Eye (tissue), 1 donor: Measurements from ENCODE around the gene ARRB1.

Experiments
- DNase-seq: peaks from one replicate; pipeline ENCODE4 v3.0.0-alpha.2; 2015

The ARRB1 gene

DNA sequence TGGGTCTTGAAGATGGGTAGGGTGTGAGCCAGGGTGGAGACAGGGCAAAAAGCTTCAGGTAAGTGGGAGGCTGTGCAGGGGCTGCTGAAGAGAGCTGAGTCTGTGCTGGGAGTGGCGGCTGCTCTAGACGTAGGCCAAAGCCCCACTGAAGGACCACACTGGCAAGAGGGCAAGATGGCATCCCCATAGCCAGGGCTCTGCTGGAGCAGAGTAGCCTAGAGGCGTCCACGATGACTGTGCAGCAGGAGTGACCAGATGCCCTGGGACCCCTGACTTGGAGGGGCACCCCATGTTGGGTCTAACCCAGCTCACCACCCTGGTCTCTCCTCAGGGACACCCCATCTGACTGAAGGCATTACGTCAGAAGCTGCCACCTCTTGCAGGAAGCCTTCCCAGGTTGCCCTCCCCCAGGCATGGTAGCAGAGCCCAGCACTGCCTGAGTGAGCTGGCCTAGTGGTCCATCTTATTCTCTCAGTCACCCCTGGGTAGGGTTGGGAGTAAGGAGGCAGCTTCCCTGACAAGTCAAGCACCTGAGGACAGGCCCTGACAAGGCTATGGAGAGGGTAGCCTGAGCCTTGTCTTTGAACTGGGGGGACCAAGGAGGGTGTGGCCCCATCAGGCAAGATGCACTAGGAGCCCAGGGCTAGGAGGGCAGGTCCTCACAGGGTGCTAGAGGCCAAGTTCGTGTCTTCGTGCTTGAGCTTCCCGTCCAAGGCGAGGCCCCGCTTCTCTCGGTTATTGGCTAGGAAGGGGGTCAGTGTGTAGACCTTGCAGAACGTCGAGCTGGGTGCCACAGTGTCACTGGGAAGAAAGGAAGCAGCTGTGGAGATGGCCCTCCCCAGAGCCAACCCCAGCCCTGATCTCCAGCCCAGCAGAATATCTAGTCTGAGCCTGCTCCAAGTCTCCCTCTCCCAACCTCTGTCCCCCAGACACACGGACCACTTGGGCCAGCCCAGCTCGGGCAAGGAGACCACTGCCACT lies 77.8 kb downstream of the ARRB1 start:
- DNase-seq = no peak

- no peak for DNase-seq
These were observed 78.6 kb downstream of the ARRB1 start for GRCh38 chr11:75272821-75273301.

- DNase-seq = no peak
These were observed 79.1 kb downstream of the ARRB1 start for GRCh38 chr11:75272391-75272790.

- no peak for DNase-seq
These were observed 79.7 kb downstream of the ARRB1 start for GRCh38 chr11:75271730-75272129.

DNA sequence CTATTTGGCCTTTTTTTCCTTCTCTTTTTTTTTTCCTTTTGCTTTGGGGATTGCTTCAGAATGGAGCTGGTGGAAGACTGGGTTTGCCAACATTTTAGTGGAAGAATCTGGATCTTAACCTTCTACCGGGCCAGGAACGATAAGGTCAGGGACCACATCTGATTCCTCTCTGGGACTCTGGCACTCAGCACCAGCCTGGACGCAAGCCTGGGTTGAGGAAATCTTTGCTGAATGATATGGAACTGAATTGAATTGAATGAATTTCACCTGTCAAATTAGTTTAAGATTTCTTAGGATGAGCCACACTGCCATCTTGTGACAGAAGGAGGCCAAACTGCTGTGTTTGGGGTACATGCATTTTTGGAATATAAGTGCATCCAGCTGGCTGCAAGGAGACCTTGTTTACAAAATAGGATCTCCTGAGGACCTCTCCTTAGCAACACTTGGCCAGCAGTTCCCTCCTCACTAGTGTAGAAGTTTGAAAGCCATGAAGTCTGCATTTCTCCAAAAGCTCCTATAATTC lies 80.5 kb downstream of the ARRB1 start:
- peak; percentile 43 for DNase-seq

DNA sequence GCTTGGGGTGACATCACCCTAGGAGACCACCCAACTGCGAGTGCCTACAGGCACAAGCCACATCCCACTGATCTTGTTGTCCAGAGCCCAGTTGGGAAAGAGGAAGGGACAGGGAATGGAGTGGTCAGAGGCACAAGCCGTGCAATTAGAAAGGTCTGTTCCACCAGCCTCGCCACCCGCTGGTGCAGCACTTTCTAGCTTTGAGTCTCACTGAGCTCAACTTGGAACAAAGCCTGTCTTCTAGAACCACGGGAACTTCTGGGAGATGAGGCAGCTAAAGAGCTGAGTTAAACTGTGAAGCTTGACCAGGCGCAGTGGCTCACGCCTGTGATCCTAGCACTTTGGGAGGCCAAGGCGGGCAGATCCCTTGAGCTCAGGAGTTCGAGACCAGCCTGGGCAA lies 81.6 kb downstream of the ARRB1 start:
- DNase-seq = no peak

- DNase-seq = no peak
These were observed 82.1 kb downstream of the ARRB1 start for GRCh38 chr11:75269367-75269660.

GRCh38 chr11:75268626-75269366 lies 82.7 kb downstream of the ARRB1 start:
- no peak for DNase-seq

DNA sequence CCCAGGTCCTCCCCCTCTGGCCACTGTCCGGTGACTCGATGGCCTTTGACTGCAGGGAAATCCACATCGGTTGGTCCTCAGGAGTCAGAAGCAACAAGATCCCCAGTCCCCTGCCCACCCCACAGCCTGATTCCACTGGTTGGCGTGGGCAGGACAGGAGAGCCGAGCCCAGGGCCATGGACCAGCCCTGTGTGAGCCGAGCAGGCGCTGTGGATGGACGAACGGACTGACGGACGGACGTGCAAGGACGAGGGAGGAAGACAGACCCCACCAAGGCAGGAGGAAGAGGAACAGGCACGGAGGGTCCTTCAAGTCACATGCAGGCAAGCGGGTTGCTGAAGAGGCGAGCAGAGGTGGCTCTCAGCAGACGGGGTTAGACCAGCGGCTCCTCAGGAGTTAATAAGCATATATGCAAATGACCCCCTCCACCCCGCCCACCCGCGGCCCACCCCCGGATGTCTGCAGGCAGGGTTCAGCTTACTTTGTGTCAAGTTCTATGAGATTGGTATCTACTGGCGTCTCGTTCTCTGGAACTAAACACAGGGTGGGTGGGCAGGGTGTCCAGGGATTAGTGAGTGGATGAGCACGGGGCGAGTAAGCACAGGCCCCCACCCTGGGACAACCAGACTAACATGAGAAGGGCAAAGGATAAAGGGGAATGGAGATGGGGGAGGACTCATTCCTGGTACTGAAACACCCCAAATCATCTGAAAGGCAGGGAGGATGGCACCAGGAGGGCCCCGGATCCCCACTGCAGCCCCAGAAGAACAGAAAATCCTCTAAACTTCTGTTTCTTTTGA lies 84.1 kb downstream of the ARRB1 start:
- no peak for DNase-seq

DNA sequence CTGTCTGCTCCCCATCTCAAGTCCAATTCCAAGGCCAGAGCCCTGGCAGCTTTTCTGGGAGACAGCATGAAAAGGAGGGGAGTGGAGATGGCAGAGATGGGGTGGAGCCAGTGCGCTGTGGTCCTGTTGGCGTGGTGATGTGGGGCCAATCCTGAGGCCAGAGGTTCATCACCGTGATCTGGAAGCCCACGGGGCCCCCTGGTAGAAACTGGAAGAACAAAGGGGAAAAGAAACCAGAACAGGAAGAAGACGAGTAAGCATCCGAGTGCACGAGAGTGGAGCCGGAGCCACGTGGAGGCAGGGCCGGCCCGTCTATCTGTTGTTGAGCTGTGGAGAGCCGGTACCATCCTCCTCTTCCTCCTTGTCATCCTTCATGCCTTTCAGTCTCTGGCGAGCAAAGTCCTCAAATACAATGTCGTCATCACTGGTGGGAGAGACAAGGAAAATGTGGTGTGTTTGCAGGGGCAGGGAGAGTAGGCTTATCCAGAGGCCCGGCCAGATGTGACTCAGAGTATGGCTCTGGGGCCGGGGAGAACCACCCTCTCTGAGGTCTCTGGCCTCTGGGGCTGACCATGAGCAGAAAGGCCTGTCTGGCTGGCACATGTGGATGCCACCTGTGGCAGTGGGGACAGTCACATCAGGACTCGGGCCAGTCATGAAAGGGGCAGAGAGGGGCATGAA lies 85.5 kb downstream of the ARRB1 start:
- no peak for DNase-seq

DNA sequence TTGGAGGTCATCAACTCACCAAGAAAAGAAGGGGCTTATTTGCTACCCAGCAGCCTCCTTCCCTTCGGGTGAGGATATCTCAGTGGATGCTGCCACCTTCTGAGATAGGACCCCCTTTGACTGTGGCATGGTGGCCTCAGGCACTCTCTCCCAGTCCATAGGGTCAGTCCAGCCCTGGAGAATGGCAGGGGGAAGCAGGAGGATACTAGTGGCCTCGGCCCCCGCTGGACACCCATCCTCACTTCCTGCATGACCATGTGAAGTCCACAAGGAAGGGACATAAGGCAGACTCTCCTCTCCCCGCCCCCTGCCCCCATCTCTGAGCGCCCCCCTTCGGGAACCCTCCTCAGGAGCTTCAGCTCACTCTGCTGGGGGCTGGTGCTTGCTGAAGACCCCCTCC lies 86.5 kb downstream of the ARRB1 start:
- DNase-seq = no peak

DNA sequence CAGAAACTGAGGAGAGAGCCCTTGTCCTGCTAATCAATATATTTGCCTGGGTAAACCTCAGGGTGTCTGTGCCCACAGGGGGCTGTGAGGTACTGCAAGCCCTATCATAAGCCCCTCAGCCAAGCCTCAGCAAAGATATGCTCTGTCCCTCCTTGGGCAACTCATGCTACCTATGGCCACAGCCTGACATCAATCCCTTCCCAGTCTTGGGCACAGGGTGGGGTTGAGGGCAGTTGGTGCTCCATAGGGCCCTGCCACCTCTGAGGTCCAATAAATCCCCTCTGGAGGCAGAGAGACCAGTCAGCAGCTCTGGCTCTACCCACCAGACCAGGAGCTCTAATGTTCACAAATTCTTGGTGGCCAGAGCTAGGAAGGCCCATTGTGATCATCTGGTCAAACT lies 87.1 kb downstream of the ARRB1 start:
- no peak for DNase-seq

DNA sequence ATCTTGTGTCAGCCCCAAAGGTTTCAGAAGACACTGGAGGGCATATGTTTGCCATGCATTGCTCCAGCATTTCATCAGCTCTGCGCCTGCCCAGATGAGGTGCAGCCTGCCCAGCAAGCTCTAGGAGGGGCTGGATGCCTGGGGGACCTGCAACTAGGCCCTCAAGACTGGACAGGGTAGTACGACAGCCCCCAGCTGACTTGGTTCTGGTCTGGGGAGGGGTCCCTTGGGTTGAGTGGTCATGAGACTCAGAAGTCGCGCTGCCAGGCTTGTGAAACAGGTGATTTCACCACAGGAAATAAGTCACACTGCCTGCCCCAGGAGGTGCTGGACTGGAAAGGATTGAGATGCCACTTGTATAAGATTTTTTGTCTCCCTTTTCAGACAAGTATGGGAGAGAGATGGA lies 87.5 kb downstream of the ARRB1 start:
- no peak for DNase-seq

GRCh38 chr11:75262961-75263852 lies 88.3 kb downstream of the ARRB1 start:
- no peak for DNase-seq

DNA sequence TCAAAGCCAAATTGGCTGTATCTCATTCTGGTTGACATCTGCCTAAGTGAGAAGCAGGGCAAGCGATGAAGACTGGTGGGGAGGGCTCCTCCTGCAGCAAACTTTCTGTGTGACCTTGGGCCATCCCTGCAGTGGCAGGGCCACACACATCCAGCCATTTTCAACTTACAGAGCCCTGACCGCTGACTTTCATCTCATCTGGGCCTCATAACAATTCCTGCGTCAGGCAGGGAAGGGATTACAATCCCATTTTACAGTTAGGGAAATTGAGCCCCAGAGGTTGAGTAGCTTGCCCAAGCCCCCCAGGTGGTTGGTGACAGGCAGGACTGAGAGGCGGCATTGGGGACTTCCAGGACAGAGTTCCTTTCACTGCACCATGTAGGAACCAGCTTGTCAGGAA lies 89.0 kb downstream of the ARRB1 start:
- DNase-seq = no peak

- no peak for DNase-seq
These were observed 89.5 kb downstream of the ARRB1 start for GRCh38 chr11:75261902-75262361.

- no peak for DNase-seq
These were observed 90.9 kb downstream of the ARRB1 start for GRCh38 chr11:75260396-75261170.

GRCh38 chr11:75254326-75254725 lies 97.1 kb downstream of the ARRB1 start:
- DNase-seq = no peak

- no peak for DNase-seq
These were observed 101.8 kb downstream of the ARRB1 start for GRCh38 chr11:75249704-75250103.

DNA sequence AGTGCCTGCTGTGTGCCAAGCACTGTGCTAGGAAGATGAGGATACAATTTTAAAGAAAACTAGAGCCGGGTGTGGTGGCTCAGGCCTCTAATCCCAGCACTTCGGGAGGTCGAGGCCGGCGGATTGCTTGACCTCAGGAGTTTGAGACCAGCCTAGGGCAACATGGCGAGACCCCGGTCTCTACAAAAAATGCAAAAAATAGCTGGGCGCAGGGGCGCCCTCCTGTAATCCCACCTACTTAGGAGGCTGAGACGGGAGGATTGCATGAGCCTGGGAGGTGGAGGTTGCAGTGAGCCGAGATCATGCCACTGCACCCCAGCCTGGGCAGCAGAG lies 102.6 kb downstream of the ARRB1 start:
- no peak for DNase-seq
